Activated CD4-positive, alpha-beta T cell treated with anti-CD3 and anti-CD28 coated beads, Interleukin-2, amount 50 U/mL, for 1 hour (primary cell): ENCODE data around the gene ZNF862.

ENCODE experiments used
- DNase-seq: peaks from one replicate; pipeline ENCODE4 v3.0.0-alpha.2; 2020

The ZNF862 gene

GRCh38 chr7:149838224-149838991 lies at the start of gene ZNF862:
TSS of gene ZNF862 (plus strand) at chr7:149838375. CDS start at chr7:149838612, 237 bp downstream.
- peak; percentile 95 for DNase-seq

- no peak for DNase-seq
These were observed 49.1 kb upstream of the ZNF862 start for GRCh38 chr7:149789101-149789500.

- peak; percentile 42 for DNase-seq
These were observed 48.0 kb upstream of the ZNF862 start for GRCh38 chr7:149790146-149790548.

- DNase-seq, result no peak
These were observed 47.3 kb upstream of the ZNF862 start for GRCh38 chr7:149790754-149791360.

- no peak for DNase-seq
These were observed 46.6 kb upstream of the ZNF862 start for GRCh38 chr7:149791411-149792219.

- no peak for DNase-seq
These were observed 46.0 kb upstream of the ZNF862 start for GRCh38 chr7:149792220-149792595.

- no peak for DNase-seq
These were observed 44.9 kb upstream of the ZNF862 start for GRCh38 chr7:149793261-149793660.

GRCh38 chr7:149794661-149795060 lies 43.5 kb upstream of the ZNF862 start:
- DNase-seq, result no peak

GRCh38 chr7:149795126-149795525 lies 43.0 kb upstream of the ZNF862 start:
- no peak for DNase-seq

- DNase-seq, result no peak
These were observed 41.8 kb upstream of the ZNF862 start for GRCh38 chr7:149796287-149796860.

- no peak for DNase-seq
These were observed 40.4 kb upstream of the ZNF862 start for GRCh38 chr7:149797771-149798170.

- peak; percentile 69 for DNase-seq
These were observed 38.6 kb upstream of the ZNF862 start for GRCh38 chr7:149799397-149800168.

- no peak for DNase-seq
These were observed 38.0 kb upstream of the ZNF862 start for GRCh38 chr7:149800169-149800555.

- no peak for DNase-seq
These were observed 37.1 kb upstream of the ZNF862 start for GRCh38 chr7:149801002-149801566.

GRCh38 chr7:149801816-149802215 lies 36.4 kb upstream of the ZNF862 start:
- no peak for DNase-seq

- no peak for DNase-seq
These were observed 35.2 kb upstream of the ZNF862 start for GRCh38 chr7:149802966-149803365.

- DNase-seq, result no peak
These were observed 34.6 kb upstream of the ZNF862 start for GRCh38 chr7:149803551-149804074.

GRCh38 chr7:149804106-149804505 lies 34.1 kb upstream of the ZNF862 start:
- DNase-seq, result no peak

GRCh38 chr7:149806726-149807125 lies 31.4 kb upstream of the ZNF862 start:
- no peak for DNase-seq

- DNase-seq, result no peak
These were observed 29.9 kb upstream of the ZNF862 start for GRCh38 chr7:149808311-149808710.

- DNase-seq, result no peak
These were observed 29.0 kb upstream of the ZNF862 start for GRCh38 chr7:149809215-149809614.

- DNase-seq, result no peak
These were observed 27.0 kb upstream of the ZNF862 start for GRCh38 chr7:149811221-149811620.
